ENCODE data around the gene CHCT1.
"Not testable (repeated sequence)": the region's sequence is repeated elsewhere in the genome, so short reads cannot be mapped to it uniquely, and the experiment has no call there.

CHCT1 gene

GRCh38 chr17:60422162-60422665 lies at the start of gene CHCT1:
Gene CHCT1, plus strand, starts transcription at chr17:60422489. Its CDS starts 104 bp downstream, at chr17:60422593.
- DNase-seq (ENCODE audit: low spot score) = no peak

GRCh38 chr17:60372790-60373483 lies 49.4 kb upstream of the CHCT1 start:
- DNase-seq (ENCODE audit: low spot score) = no peak

GRCh38 chr17:60378187-60378586 lies 44.1 kb upstream of the CHCT1 start:
- not testable (repeated sequence) for DNase-seq (ENCODE audit: low spot score)

- not testable (repeated sequence) for DNase-seq (ENCODE audit: low spot score)
Observed at GRCh38 chr17:60379461-60379860, 42.8 kb upstream of the CHCT1 start.

- DNase-seq (ENCODE audit: low spot score) = no peak
Observed at GRCh38 chr17:60381958-60382357, 40.3 kb upstream of the CHCT1 start.

GRCh38 chr17:60383379-60383778 lies 38.9 kb upstream of the CHCT1 start:
- no peak for DNase-seq (ENCODE audit: low spot score)

GRCh38 chr17:60384921-60385320 lies 37.4 kb upstream of the CHCT1 start:
- DNase-seq (ENCODE audit: low spot score) = not testable (repeated sequence)

GRCh38 chr17:60386147-60387058 lies 35.9 kb upstream of the CHCT1 start:
- DNase-seq (ENCODE audit: low spot score) = peak; percentile 89

- no peak for DNase-seq (ENCODE audit: low spot score)
Observed at GRCh38 chr17:60387666-60388065, 34.6 kb upstream of the CHCT1 start.

- DNase-seq (ENCODE audit: low spot score) = no peak
Observed at GRCh38 chr17:60388742-60389141, 33.5 kb upstream of the CHCT1 start.

- peak; percentile 37 for DNase-seq (ENCODE audit: low spot score)
Observed at GRCh38 chr17:60390186-60390585, 32.1 kb upstream of the CHCT1 start.

- peak; percentile 78 for DNase-seq (ENCODE audit: low spot score)
Observed at GRCh38 chr17:60390925-60391470, 31.3 kb upstream of the CHCT1 start.

- DNase-seq (ENCODE audit: low spot score) = no peak
Observed at GRCh38 chr17:60391471-60392041, 30.7 kb upstream of the CHCT1 start.

GRCh38 chr17:60392042-60392844 lies 30.0 kb upstream of the CHCT1 start, which contains the start of gene USP32:
Gene USP32, minus strand, starts transcription at chr17:60392133. Its CDS starts 194 bp downstream, at chr17:60391939.
- peak; percentile 98 for DNase-seq (ENCODE audit: low spot score)

GRCh38 chr17:60392845-60393702 lies 29.2 kb upstream of the CHCT1 start:
- DNase-seq (ENCODE audit: low spot score) = peak; percentile 63

- DNase-seq (ENCODE audit: low spot score) = no peak
Observed at GRCh38 chr17:60393840-60394723, 28.2 kb upstream of the CHCT1 start.

- no peak for DNase-seq (ENCODE audit: low spot score)
Observed at GRCh38 chr17:60395508-60396065, 26.7 kb upstream of the CHCT1 start.

GRCh38 chr17:60396412-60396811 lies 25.9 kb upstream of the CHCT1 start:
- DNase-seq (ENCODE audit: low spot score) = no peak

All from pons (tissue), 1 donor.